ENCODE results near the gene COPZ1. TPM values are rescaled to one million over a fixed set of nuclear protein-coding genes. Genes with fewer than 3 reads are reported as not detected.
A peak's percentile ranks its signal among the peaks of the same experiment; 100 is the strongest.

Gene COPZ1
- total RNA-seq, 1 experiment from 2014 or later = 207 TPM

DNA sequence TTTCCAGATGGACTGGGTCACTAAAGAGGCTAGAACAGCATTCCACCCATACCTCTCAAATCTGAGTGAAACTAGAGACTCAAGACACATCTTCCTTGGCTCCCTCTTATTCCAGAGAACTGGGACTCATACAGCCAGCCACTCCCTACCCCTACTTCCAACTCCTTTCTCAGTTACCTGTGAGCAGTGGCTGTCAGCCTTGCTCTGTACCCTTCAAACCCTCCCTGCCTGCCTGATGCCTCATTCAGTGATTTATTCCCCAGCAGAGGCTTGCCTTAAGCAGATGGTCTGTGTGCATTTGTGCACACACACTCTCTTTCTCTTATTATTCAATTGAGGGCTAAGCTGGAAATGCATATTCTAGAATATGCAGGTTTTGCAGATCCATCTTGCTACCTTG lies 24.7 kb downstream of the COPZ1 start:
- H3K4me3 Mint-ChIP-seq (ENCODE audit: unreplicated experiment) = no peak overlapping the region
- ChIA-PET CTCF (interaction anchor here (0.5 to 1.9 kb wide), 3 partner anchors 11 to 128 kb away, joined by 3 to 9 read pairs (median 3); no protein-coding TSS in a partner anchor), POLR2A (no interaction called here)
- no TSS peak for BruUV-seq (replicated peaks)
- TF ChIP-seq, protein P1, sequence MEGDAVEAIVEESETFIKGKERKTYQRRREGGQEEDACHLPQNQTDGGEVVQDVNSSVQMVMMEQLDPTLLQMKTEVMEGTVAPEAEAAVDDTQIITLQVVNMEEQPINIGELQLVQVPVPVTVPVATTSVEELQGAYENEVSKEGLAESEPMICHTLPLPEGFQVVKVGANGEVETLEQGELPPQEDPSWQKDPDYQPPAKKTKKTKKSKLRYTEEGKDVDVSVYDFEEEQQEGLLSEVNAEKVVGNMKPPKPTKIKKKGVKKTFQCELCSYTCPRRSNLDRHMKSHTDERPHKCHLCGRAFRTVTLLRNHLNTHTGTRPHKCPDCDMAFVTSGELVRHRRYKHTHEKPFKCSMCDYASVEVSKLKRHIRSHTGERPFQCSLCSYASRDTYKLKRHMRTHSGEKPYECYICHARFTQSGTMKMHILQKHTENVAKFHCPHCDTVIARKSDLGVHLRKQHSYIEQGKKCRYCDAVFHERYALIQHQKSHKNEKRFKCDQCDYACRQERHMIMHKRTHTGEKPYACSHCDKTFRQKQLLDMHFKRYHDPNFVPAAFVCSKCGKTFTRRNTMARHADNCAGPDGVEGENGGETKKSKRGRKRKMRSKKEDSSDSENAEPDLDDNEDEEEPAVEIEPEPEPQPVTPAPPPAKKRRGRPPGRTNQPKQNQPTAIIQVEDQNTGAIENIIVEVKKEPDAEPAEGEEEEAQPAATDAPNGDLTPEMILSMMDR (IDR thresholded peaks at IDR 0.05; ENCODE audit: unreplicated experiment) = no peak
- DNase-seq (ENCODE audit: unreplicated experiment) = no peak
- intact Hi-C loops (cut with micrococcal nuclease) = no loop called here
- H3K36me3 Mint-ChIP-seq (ENCODE audit: insufficient read depth, unreplicated experiment) = peaks cover 65% of the 10 kb centered on the region
- H3K27me3 Mint-ChIP-seq (ENCODE audit: insufficient read depth, unreplicated experiment) = no peaks in the 10 kb centered on the region
- H3K9me3 Mint-ChIP-seq (ENCODE audit: unreplicated experiment) = no peaks in the 10 kb centered on the region
- no peak overlapping the region for H3K27ac Mint-ChIP-seq (ENCODE audit: low read depth, unreplicated experiment)
- H3K4me1 Mint-ChIP-seq (ENCODE audit: insufficient read depth, unreplicated experiment) = peaks cover 8% of the 10 kb centered on the region

DNA sequence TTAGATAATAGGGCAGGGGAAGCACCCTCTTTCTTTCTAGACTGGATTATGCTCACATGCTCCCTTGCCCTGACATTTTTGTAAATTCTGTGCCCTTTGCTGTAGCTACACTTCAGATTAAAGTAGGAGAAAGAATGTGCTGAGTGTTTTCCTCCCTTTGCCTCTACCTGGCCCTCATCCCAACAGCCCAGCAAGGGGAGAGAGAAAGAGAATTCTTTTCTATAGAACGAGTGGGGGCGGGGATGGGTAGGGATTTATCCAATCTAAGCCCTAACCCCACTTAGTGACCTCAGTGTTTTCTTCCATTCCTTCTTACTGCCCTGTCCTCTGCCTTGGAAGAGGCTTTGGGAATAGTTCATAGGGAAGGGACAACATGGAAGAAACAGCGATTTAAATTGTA lies 25.8 kb downstream of the COPZ1 start:
- intact Hi-C loops (cut with micrococcal nuclease) = no loop called here
- H3K27me3 Mint-ChIP-seq (ENCODE audit: insufficient read depth, unreplicated experiment) = no peaks in the 10 kb centered on the region
- TF ChIP-seq, protein P1 (IDR thresholded peaks at IDR 0.05; ENCODE audit: unreplicated experiment) = no peak
- H3K36me3 Mint-ChIP-seq (ENCODE audit: insufficient read depth, unreplicated experiment) = peaks cover 56% of the 10 kb centered on the region
- peaks cover 9% of the 10 kb centered on the region for H3K4me1 Mint-ChIP-seq (ENCODE audit: insufficient read depth, unreplicated experiment)
- no peaks in the 10 kb centered on the region for H3K9me3 Mint-ChIP-seq (ENCODE audit: unreplicated experiment)
- BruUV-seq (replicated peaks) = no TSS peak
- CTCF ChIA-PET = interaction anchor here (0.9 to 2.9 kb wide), 5 partner anchors 10 to 58 kb away, joined by 3 to 12 read pairs (median 3); no protein-coding TSS in a partner anchor
- H3K4me3 Mint-ChIP-seq (ENCODE audit: unreplicated experiment) = no peak overlapping the region
- no peak for DNase-seq (ENCODE audit: unreplicated experiment)
- H3K27ac Mint-ChIP-seq (ENCODE audit: low read depth, unreplicated experiment) = no peak overlapping the region
- POLR2A ChIA-PET = interaction anchor here (0.7 to 2.2 kb wide), 2 partner anchors 10 to 71 kb away, joined by 3 to 6 read pairs; partner anchors contain the start of gene CBX5

DNA sequence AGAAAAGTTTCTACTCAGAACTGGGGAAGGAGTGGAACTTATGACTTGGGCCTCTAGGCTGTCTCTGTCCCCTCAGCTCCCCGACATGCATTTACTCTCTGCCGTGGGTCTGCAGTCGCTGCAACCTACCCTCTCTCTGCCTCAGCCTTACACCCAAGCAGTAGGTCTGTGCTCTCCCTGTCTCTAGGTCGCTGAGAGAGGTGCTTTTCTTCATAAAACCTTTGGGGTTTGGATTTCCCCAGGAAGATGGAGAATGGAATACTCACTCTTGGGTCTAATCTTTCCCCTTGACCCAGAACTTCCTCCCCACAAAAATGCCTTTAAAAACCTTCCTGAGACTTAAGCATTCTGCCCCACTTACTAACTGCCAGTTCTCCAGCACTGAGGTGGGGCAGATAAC lies 26.4 kb downstream of the COPZ1 start:
- TF ChIP-seq, protein P1 (IDR thresholded peaks at IDR 0.05; ENCODE audit: unreplicated experiment) = no peak
- Mint-ChIP-seq H3K4me1 (ENCODE audit: insufficient read depth, unreplicated experiment) (peaks cover 14% of the 10 kb centered on the region), H3K4me3 (ENCODE audit: unreplicated experiment) (no peak overlapping the region), H3K9me3 (ENCODE audit: unreplicated experiment) (no peaks in the 10 kb centered on the region), H3K27me3 (ENCODE audit: insufficient read depth, unreplicated experiment) (no peaks in the 10 kb centered on the region), H3K36me3 (ENCODE audit: insufficient read depth, unreplicated experiment) (peaks cover 50% of the 10 kb centered on the region), H3K27ac (ENCODE audit: low read depth, unreplicated experiment) (peak overlapping the region; percentile 39)
- TSS peak; percentile 67 for BruUV-seq (replicated peaks)
- no peak for DNase-seq (ENCODE audit: unreplicated experiment)
- intact Hi-C loops (cut with micrococcal nuclease) = no loop called here
- ChIA-PET CTCF (interaction anchor here (0.9 to 2.9 kb wide), 5 partner anchors 9 to 48 kb away, joined by 3 to 12 read pairs (median 4); partner anchors contain the start of gene COPZ1), POLR2A (interaction anchor here (0.8 to 2.2 kb wide), 2 partner anchors 10 to 16 kb away, joined by 3 to 6 read pairs; no protein-coding TSS in a partner anchor)

DNA sequence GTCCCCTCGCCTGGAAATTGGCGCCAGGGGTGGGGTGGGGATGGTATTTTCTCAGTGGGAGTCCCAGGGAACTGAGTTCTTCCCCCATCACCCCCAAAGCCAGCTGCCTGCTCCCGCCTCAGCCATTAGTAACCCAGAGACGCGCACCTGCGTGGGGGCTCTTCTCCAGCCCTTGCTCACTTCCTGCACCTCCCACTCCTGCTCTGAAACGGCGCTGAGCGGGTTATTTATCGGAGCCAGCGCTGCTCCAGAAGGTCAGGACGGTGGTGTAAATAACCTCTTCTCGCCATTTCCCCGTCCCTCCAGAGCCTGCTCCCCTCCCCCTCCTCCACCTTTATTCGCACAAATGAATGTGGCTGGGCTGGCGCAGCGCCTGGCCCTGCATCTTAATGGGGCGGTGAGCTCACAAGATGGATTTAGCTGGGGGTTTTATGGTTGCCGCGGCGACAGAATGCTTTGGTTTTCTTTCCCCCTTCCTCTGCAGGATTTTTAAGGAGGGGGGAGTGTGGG lies 27.1 kb downstream of the COPZ1 start:
- ChIA-PET POLR2A (interaction anchor here (0.5 to 2.2 kb wide), 6 partner anchors 9 to 72 kb away, joined by 3 to 7 read pairs (median 4); partner anchors contain the start of genes CBX5 and HNRNPA1), CTCF (interaction anchor here (0.7 to 2.9 kb wide), 4 partner anchors 15 to 27 kb away, joined by 3 to 12 read pairs (median 4); partner anchors contain the start of gene COPZ1)
- H3K4me1 Mint-ChIP-seq (ENCODE audit: insufficient read depth, unreplicated experiment) = peaks cover 22% of the 10 kb centered on the region
- no peak overlapping the region for H3K27ac Mint-ChIP-seq (ENCODE audit: low read depth, unreplicated experiment)
- no peak for DNase-seq (ENCODE audit: unreplicated experiment)
- BruUV-seq (replicated peaks) = no TSS peak
- intact Hi-C loops (cut with micrococcal nuclease) = no loop called here
- no peaks in the 10 kb centered on the region for H3K27me3 Mint-ChIP-seq (ENCODE audit: insufficient read depth, unreplicated experiment)
- TF ChIP-seq, protein P1 (IDR thresholded peaks at IDR 0.05; ENCODE audit: unreplicated experiment) = no peak
- H3K4me3 Mint-ChIP-seq (ENCODE audit: unreplicated experiment) = no peak overlapping the region
- H3K36me3 Mint-ChIP-seq (ENCODE audit: insufficient read depth, unreplicated experiment) = peaks cover 43% of the 10 kb centered on the region
- no peaks in the 10 kb centered on the region for H3K9me3 Mint-ChIP-seq (ENCODE audit: unreplicated experiment)
